HEK293T (cell line): Measurements from ENCODE around the gene PLCB1.

Experiments
- ARNT ChIP-seq: fragments of 450-650 bp; IDR thresholded peaks from 2 replicates; pipeline ENCODE4 v1.6.1; 2017; ENCODE audit warnings: mild to moderate bottlenecking
- BHLHE40 ChIP-seq: fragments of 450-650 bp; IDR thresholded peaks from 2 replicates; pipeline ENCODE4 v1.6.1; 2016; ENCODE audit warnings: mild to moderate bottlenecking, moderate library complexity, borderline replicate concordance
- ELF4 ChIP-seq: fragments of 450-650 bp; IDR thresholded peaks from 2 replicates; pipeline ENCODE4 v1.6.1; 2017; ENCODE audit warnings: antibody characterized with exemption
- FOXA1 ChIP-seq: fragments of 450-650 bp; IDR thresholded peaks from 2 replicates; pipeline ENCODE4 v1.6.1; 2016; ENCODE audit warnings: mild to moderate bottlenecking
- FOXM1 ChIP-seq: fragments of 450-650 bp; IDR thresholded peaks from 2 replicates; pipeline ENCODE4 v1.6.1; 2017; ENCODE audit warnings: mild to moderate bottlenecking, borderline replicate concordance
- HDGF ChIP-seq: fragments of 450-650 bp; IDR thresholded peaks from 2 replicates; pipeline ENCODE4 v1.6.1; 2017; ENCODE audit warnings: antibody characterized with exemption, borderline replicate concordance
- L3MBTL2 ChIP-seq: fragments of 450-650 bp; conservative IDR thresholded peaks from 2 replicates; pipeline ENCODE4 v1.6.1; 2016; ENCODE audit warnings: mild to moderate bottlenecking
- NFRKB ChIP-seq: fragments of 450-650 bp; IDR thresholded peaks from 2 replicates; pipeline ENCODE4 v1.6.1; 2016; ENCODE audit warnings: mild to moderate bottlenecking, moderate library complexity
- PKNOX1 ChIP-seq: fragments of 450-650 bp; IDR thresholded peaks from 2 replicates; pipeline ENCODE4 v1.6.1; 2016
- SUZ12 ChIP-seq: fragments of 450-650 bp; IDR thresholded peaks from 2 replicates; pipeline ENCODE4 v1.6.1; 2016; ENCODE audit warnings: mild to moderate bottlenecking
- TARDBP ChIP-seq: fragments of 450-650 bp; IDR thresholded peaks from 2 replicates; pipeline ENCODE4 v1.6.1; 2016

- TF ChIP-seq FOXA1 (no peak), L3MBTL2 (no peak), ARNT (no peak), SUZ12 (no peak), ELF4 (no peak), BHLHE40 (no peak), PKNOX1 (no peak), TARDBP (no peak), NFRKB (no peak), HDGF (no peak), FOXM1 (no peak)
Measured at GRCh38 chr20:8854571-8854970, 722.5 kb downstream of the PLCB1 start.
